K562 (cell line): Measurements from ENCODE around the gene RFNG. TPM values are rescaled to one million over a fixed set of nuclear protein-coding genes. Genes with fewer than 3 reads are reported as not detected.
A peak's percentile ranks its signal among the peaks of the same experiment; 100 is the strongest.

Experiments
- CUX1 ChIP-seq: fragments of 200-800 bp; sonication (Bioruptor generic); IDR thresholded peaks from 2 replicates; pipeline ENCODE4 v1.6.1; 2016; ENCODE audit warnings: missing genetic modification characterization, missing compliant biosample characterization
- DMBX1 ChIP-seq: fragments of 250-450 bp; sonication (Bioruptor Pico); IDR thresholded peaks from 2 replicates; pipeline ENCODE4 v1.8.0; 2022; ENCODE audit warnings: inconsistent platforms, mild to moderate bottlenecking, moderate library complexity, borderline replicate concordance
- KAT7 ChIP-seq: sonication (generic); formaldehyde crosslinking; IDR thresholded peaks from 2 replicates; pipeline ENCODE4 v1.8.0; 2022; ENCODE audit warnings: missing genetic modification reagents, mild to moderate bottlenecking, borderline replicate concordance
- MAZ ChIP-seq, 2 experiments: fragments of 450-650 bp in 1 of 2; sonication (generic) in 1 of 2; formaldehyde crosslinking; IDR thresholded peaks in 1 of 2; conservative IDR thresholded peaks in 1 of 2; 2 replicates each; pipeline versions ENCODE4 v1.4.0 to v1.5.0; 2020; ENCODE audit warnings: mild to moderate bottlenecking in 1 of 2, missing genetic modification reagents in 1 of 2
- TOE1 ChIP-seq, 2 experiments: fragments of 450-650 bp in 1 of 2; sonication (generic) in 1 of 2; formaldehyde crosslinking in 1 of 2; IDR thresholded peaks; 2 replicates each; pipeline versions ENCODE4 v1.7.1 to v1.8.0; 2016 to 2022; ENCODE audit warnings: borderline replicate concordance in 2 of 2, mild to moderate bottlenecking in 2 of 2, antibody characterized with exemption in 1 of 2, inconsistent platforms in 1 of 2, low read depth in 1 of 2, missing genetic modification reagents in 1 of 2, moderate library complexity in 1 of 2
- ZFP30 ChIP-seq: fragments of 250-450 bp; sonication (Bioruptor Pico); IDR thresholded peaks from 2 replicates; pipeline ENCODE4 v1.8.0; 2022; ENCODE audit warnings: moderate library complexity, mild to moderate bottlenecking, inconsistent platforms, borderline replicate concordance
- ZFP36 ChIP-seq: fragments of 150-350 bp; IDR thresholded peaks from 2 replicates; pipeline ENCODE4 v1.6.1; 2018; ENCODE audit warnings: low read length, low read depth; ENCODE audit not compliant: partially characterized antibody
- polyA plus RNA-seq, 8 experiments: library from polyadenylated mRNA; depleted of rRNA in 4 of 8; stranded (reverse) in 5 of 8; unstranded in 3 of 8; fragments of >200 nt; fragmentation: Nextera tagmentation in 2 of 8; fragmentation: Illumina TruSeq in 1 of 8; extraction: Ambion mirVana in 2 of 8; extraction: Trizol in 1 of 8; gene quantifications; 2 replicates each; pipeline versions ENCODE4 v1.2.1 to v1.2.3, GENCODE V29; 2011 to 2014; ENCODE audit warnings: inconsistent platforms in 1 of 8, missing spikeins in 1 of 8
- total RNA-seq, 7 experiments: library from RNA; depleted of rRNA in 6 of 7; stranded (reverse); fragments of >200 nt in 6 of 7; fragmentation: Illumina TruSeq in 2 of 7; extraction: Trizol in 2 of 7; gene quantifications; 2 replicates each; pipeline versions ENCODE4 v1.2.1 to v1.2.3, GENCODE V29; 2011 to 2021; ENCODE audit warnings: low replicate concordance in 1 of 7
- TF ChIP-seq, protein P1 (sequence below), 2 experiments: fragments of 450-650 bp; formaldehyde crosslinking in 1 of 2; IDR thresholded peaks; 2 replicates each; pipeline versions ENCODE4 v1.4.0 to v1.6.1; 2014 to 2020; ENCODE audit warnings: mild to moderate bottlenecking in 2 of 2, borderline replicate concordance in 1 of 2, low read depth in 1 of 2
- TF ChIP-seq, protein P2 (sequence below): fragments of 250-450 bp; sonication (Bioruptor Pico); IDR thresholded peaks from 2 replicates; pipeline ENCODE4 v1.8.0; 2022; ENCODE audit warnings: moderate library complexity, mild to moderate bottlenecking, inconsistent platforms
- TF ChIP-seq, protein P3 (sequence below): sonication (generic); formaldehyde crosslinking; IDR thresholded peaks from 2 replicates; pipeline ENCODE4 v1.9.0; 2022; ENCODE audit warnings: mild to moderate bottlenecking, missing genetic modification reagents

Gene RFNG
- total and polyA plus RNA-seq, 9 of the 15 experiments (the other 6 are each of a cell fraction or from before 2014, with no cell fraction given): 0.32 to 32.8 (median 9.5) TPM

DNA sequence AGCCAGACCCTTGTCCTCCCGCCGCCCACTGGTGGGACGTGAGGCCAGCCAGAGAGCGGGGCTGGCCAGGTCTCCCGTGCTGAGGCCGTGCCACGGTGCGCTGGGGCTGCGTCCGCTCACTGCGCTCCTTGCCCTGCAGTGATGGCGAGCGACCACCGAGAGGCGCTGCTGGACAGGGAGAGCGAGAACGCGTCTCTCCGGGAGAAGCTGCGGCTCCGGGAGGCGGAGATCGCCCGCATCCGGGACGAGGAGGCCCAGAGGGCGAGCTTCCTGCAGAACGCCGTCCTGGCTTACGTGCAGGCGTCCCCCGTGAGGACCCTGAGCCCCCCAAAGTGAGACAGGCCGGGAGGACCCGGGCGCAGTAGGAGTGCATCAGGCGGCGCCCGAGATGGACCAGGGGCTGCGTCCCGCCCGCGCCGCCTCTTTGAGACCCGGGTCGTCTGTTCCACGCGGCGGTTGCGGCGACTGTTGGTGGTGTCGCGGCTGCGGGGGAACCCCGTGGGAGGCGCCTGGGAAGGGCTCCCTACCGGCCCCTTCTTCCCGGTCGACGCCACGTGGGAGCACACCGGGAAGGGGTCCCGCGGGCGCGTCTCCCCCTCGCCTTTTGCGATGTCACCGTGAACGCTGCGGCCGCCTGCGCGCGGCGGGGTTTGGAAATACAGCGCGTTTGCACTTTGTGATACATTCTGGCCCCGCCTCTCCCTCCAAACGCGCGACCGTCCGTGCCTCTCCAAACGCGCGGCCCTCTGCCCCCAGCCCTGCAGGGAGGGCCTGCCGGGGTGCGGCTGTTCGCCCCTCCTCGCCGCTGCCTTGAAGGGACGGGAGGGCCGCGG is 20.9 kb downstream of the RFNG start (continued):
- TF ChIP-seq KAT7 (CRISPR knock-in tag) (peak; percentile 98), DMBX1 (CRISPR knock-in tag) (0 out of 2 replicates have a peak, but pooled peaks have one; percentile 16), ZFP36 (no peak), ZFP30 (CRISPR knock-in tag) (no peak), MAZ (CRISPR knock-in tag; conservative IDR thresholded peaks at IDR 0.05 in 1 of 2, IDR thresholded peaks at IDR 0.05 in 1 of 2) (peak; percentile 68 to 82), TOE1 (IDR thresholded peaks at IDR 0.05; ENCODE audit: borderline replicate concordance) (peak; percentile 39; the same call in 1 of the 2 replicates), TOE1 (CRISPR knock-in tag; IDR thresholded peaks at IDR 0.05; ENCODE audit: borderline replicate concordance, low read depth) (no peak), CUX1 (CRISPR knock-in tag) (no peak)
- TF ChIP-seq, protein P1, sequence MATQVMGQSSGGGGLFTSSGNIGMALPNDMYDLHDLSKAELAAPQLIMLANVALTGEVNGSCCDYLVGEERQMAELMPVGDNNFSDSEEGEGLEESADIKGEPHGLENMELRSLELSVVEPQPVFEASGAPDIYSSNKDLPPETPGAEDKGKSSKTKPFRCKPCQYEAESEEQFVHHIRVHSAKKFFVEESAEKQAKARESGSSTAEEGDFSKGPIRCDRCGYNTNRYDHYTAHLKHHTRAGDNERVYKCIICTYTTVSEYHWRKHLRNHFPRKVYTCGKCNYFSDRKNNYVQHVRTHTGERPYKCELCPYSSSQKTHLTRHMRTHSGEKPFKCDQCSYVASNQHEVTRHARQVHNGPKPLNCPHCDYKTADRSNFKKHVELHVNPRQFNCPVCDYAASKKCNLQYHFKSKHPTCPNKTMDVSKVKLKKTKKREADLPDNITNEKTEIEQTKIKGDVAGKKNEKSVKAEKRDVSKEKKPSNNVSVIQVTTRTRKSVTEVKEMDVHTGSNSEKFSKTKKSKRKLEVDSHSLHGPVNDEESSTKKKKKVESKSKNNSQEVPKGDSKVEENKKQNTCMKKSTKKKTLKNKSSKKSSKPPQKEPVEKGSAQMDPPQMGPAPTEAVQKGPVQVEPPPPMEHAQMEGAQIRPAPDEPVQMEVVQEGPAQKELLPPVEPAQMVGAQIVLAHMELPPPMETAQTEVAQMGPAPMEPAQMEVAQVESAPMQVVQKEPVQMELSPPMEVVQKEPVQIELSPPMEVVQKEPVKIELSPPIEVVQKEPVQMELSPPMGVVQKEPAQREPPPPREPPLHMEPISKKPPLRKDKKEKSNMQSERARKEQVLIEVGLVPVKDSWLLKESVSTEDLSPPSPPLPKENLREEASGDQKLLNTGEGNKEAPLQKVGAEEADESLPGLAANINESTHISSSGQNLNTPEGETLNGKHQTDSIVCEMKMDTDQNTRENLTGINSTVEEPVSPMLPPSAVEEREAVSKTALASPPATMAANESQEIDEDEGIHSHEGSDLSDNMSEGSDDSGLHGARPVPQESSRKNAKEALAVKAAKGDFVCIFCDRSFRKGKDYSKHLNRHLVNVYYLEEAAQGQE (IDR thresholded peaks at IDR 0.05; ENCODE audit: borderline replicate concordance): peak; percentile 90
- TF ChIP-seq, protein P1 (CRISPR knock-in tag; IDR thresholded peaks at IDR 0.05; ENCODE audit: low read depth): no peak
- TF ChIP-seq, protein P2, sequence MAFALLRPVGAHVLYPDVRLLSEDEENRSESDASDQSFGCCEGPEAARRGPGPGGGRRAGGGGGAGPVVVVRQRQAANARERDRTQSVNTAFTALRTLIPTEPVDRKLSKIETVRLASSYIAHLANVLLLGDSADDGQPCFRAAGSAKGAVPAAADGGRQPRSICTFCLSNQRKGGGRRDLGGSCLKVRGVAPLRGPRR (CRISPR knock-in tag): no peak
- TF ChIP-seq, protein P3, sequence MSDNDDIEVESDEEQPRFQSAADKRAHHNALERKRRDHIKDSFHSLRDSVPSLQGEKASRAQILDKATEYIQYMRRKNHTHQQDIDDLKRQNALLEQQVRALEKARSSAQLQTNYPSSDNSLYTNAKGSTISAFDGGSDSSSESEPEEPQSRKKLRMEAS (CRISPR knock-in tag): peak; percentile 66
